NCI-H146 (cell line): Measurements from ENCODE around the gene PGM3.

Experiments used
- DNase-seq: peaks from one replicate; lab custom pipeline; 2025; lab: John Stamatoyannopoulos, UW

PGM3 gene

GRCh38 chr6:83119742-83120300 is 73.2 kb downstream of the PGM3 start:
- no peak for DNase-seq

DNA sequence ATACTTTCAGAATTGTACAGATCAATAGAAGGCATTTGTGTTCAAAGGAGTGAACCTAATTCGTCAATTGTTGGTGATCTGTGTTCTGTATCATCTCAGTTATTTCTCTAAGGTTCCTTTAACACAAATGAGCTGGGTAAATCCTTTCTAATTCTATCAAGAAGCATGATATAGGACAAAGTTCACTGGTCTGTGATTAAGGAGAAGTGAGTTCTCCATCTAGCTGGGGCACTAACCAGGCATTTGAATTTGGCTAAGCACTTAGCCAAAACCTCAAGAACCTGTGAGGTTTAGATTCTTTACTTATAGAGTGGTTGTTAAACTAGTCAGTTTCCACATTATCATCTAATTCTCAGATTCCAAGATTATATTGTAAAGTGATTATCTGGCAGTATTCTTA is 75.3 kb downstream of the PGM3 start:
- no peak for DNase-seq
